D721Med (cell line): ENCODE results near the gene MCRIP2.

ENCODE experiments used
- DNase-seq: peaks from one replicate; pipeline ENCODE4 v3.0.0; 2011; ENCODE audit warnings: low spot score; ENCODE audit not compliant: insufficient read length
- FAIRE-seq: peaks from 2 replicates; lab custom pipeline; 2011; peaks lifted over from hg19 to GRCh38; lab: Jason Lieb, UNC
- TF ChIP-seq, protein P1 (sequence below): IDR thresholded peaks from 2 replicates; pipeline ENCODE4 v1.5.1; 2012; ENCODE audit warnings: mild to moderate bottlenecking, control low read depth; ENCODE audit not compliant: insufficient read depth; ENCODE audit errors: missing control alignments

The MCRIP2 gene

DNA sequence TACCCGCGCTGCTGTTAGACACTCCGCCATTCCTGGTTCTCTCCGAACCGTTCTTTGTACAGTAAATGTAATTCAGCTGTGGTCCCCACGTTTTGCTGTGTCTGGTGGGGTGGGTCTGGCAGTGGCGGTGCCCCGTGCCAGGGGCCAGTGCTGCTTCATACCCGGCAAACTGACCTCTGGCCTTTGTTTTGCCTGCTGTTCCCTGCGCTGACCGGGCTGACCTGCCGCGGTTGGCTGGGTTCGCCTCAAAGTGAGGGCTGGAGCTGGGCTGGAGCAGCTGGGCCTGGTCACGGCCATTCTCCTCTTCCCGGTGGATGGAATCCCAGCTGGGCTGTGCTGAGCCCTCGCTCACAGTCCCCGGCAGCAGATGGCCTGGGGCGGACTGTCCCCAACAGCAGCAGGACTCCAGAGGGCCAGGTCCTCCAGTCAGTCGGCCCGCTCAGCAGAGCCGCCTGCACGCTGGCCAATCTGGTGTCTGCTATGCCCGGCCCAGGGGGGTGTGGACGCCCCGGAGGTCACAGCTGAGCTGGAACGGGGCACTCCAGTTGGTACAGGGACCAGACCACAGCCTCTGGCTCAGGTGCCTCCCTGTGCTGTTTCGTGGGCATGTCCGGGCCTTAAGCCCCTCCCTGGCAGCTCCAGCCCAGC lies 12.3 kb upstream of the MCRIP2 start:
- TF ChIP-seq, protein P1, sequence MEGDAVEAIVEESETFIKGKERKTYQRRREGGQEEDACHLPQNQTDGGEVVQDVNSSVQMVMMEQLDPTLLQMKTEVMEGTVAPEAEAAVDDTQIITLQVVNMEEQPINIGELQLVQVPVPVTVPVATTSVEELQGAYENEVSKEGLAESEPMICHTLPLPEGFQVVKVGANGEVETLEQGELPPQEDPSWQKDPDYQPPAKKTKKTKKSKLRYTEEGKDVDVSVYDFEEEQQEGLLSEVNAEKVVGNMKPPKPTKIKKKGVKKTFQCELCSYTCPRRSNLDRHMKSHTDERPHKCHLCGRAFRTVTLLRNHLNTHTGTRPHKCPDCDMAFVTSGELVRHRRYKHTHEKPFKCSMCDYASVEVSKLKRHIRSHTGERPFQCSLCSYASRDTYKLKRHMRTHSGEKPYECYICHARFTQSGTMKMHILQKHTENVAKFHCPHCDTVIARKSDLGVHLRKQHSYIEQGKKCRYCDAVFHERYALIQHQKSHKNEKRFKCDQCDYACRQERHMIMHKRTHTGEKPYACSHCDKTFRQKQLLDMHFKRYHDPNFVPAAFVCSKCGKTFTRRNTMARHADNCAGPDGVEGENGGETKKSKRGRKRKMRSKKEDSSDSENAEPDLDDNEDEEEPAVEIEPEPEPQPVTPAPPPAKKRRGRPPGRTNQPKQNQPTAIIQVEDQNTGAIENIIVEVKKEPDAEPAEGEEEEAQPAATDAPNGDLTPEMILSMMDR, result no peak
- FAIRE-seq (no peak), DNase-seq (no peak)

DNA sequence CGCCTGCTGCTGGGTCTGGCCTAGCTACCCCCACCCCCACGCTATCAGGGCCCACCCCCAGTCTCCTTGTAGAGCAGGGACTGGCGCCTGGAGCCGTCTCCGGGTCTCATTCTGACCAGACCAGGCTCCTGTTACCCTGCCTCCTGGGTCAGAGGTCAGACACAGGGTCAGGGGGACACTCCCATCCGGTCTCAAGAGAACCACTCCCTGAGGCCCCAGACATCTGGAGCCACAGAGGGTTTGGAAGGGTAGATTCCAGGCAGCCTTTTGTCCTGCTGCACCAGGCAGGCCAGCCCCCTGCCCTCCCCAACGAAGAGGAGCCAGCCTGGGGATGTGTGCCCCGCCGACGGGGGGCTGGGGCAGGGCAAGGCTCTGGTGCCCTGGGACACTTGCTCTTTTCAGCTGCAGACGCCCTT lies 11.8 kb upstream of the MCRIP2 start:
- TF ChIP-seq, protein P1, result no peak
- DNase-seq, result no peak
- no peak for FAIRE-seq

GRCh38 chr16:630249-630814 lies 11.3 kb upstream of the MCRIP2 start:
- DNase-seq, result no peak
- FAIRE-seq, result no peak
- TF ChIP-seq, protein P1, result no peak

- FAIRE-seq (no peak), DNase-seq (no peak)
- TF ChIP-seq, protein P1, result no peak
Observed at GRCh38 chr16:630815-631405, 10.7 kb upstream of the MCRIP2 start, which contains the start of gene WFIKKN1. WFIKKN1 (plus strand) TSS chr16:630985; CDS start chr16:631254, 269 bp downstream.

DNA sequence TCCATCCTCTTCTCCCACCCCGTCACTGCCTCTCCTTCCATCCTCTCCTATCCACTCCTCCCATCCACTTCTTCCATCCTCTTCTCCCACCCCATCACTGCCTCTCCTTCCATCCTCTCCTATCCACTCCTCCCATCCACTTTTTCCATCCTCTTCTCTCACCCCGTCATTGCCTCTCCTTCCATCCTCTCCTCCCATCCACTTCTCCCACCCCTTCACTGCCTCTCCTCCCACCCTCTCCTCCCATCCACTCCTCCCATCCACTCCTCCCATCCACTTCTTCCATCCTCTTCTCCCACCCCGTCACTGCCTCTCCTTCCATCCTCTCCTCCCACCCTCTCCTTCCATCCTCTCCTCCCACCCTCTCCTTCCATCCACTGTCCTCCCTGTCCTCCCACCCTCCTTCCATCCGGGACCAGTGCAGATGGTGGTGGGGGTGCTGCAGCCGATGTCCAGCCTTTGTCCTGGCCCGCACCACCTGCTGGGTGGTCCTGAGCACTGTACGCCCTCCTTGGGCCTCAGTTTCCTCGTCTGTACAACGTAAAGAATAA lies 9.7 kb upstream of the MCRIP2 start:
- DNase-seq (no peak), FAIRE-seq (no peak)
- TF ChIP-seq, protein P1, result no peak

- FAIRE-seq (no peak), DNase-seq (no peak)
- TF ChIP-seq, protein P1, result no peak
Observed at GRCh38 chr16:632486-633335, 8.9 kb upstream of the MCRIP2 start.
